ENCODE results near the gene ASB3.
"Not testable (repeated sequence)": the region's sequence is repeated elsewhere in the genome, so short reads cannot be mapped to it uniquely, and the experiment has no call there.

Gene ASB3

DNA sequence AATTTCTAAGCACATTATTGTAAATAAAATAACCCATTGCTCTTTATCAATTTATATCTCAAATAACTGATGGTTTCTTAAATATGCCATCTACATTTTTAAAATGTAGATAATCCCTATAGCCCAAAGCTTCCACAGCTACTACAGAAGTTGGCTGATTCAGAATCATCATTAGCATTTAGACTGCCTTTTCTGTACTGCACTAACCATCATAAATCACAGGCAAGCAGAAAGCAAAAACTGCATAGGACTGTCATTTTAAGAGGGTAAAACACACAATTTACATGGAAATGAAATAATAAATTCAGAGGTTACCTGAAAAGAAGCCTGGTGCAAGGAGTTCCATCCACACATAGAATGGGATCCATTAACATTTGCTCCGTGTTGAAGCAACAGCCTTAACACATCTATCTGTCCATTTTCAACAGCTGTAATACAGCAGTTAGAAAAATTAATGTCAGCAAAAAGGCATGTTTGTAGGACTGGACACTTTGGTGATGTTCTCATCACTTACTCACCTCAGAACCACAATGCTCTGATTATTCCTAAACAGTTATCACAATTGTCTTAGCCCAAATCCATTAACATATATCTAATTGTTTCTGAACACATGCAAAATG, 57.5 kb downstream of the ASB3 start:
- no peak for DNase-seq (ENCODE audit: low spot score)

DNA sequence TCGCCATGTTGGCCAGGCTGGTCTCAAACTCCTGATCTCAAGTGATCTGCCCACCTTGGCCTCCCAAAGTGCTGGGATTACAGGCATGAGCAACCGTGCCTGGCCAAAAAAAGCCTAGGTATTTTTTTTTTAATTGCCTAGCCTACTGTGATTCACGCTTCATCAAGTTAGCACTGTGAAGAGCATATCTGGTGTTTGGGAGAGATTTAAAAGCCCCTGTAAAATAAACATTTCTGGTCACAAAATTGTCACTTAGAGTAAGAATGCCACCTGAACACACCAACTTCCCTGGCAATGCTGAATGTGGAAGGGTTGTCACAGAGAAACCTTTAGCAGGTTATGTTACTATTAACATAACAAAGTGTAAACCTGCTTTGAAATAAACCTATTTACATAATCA, 58.8 kb downstream of the ASB3 start:
- DNase-seq (ENCODE audit: low spot score): no peak

DNA sequence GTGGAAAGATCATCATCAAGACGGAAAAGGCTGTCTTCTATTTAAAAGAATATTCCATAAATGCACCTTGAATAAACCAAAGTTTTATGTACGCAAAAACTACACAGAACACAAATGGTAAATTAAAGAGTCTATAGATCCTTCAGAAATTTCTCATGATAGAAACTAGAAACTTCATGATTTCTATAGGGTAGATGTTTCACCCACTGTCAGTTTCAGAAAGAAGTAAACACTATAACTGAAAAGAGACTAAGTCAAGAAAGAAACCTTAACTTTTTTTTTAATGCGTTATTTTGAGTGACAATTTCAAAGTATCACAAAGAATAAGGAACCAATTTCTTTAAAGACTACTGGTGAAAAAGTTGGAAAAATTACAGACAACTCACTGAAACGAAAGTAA, 61.1 kb downstream of the ASB3 start:
- no peak for DNase-seq (ENCODE audit: low spot score)

DNA sequence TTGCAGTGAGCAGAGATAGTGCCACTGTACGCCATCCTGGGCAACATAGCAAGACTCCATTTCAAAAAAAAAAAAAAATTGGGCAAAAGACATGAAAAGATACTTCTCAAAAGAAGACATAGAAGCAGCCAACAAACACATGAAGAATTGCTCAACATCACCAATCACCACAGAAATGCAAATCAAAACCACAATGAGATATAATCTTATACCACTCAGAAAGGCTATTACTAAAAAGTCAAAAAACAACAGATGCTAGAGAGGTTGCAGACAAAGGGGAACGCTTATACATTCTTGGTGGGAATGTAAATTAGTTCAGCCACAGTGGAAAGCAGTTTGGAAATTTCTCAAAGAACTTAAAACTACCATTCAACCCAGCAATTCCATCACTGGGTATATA, 62.2 kb downstream of the ASB3 start:
- no peak for DNase-seq (ENCODE audit: low spot score)

DNA sequence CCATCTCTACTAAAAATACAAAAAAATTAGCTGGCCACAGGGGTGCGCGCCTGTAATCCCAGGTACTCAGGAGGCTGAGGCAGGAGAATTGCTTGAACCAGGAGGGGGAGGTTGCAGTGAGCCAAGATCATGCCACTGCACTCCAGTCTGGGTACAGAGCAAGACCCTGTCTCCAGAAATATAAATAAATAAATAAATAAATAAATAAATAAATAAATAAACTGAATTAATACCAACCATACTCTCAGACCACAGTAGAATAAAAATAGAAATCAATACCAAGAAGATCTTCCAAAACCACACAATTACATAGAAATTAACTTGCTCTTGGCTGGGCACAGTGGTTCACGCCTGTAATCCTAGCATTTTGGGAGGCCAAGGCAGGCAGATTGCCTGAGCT, 65.8 kb downstream of the ASB3 start:
- not testable (repeated sequence) for DNase-seq (ENCODE audit: low spot score)

DNA sequence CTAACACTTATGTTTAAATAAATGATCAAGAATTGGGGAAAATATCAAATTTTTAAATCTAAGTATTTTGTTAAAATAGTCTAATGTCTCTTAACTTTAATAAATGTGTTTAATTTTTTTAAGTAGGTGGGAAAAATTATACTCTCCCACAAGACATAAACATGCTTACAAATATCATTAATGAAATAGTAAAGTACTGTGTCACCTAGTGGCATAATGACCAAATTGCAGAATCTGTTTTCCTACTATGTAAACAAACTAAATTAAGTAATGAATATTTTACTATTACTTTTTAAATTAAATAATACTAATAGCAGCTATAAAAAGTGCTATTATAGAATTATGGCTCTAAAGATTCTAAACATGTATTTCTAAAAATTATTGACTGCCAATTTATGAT, 71.2 kb downstream of the ASB3 start:
- peak; percentile 12 for DNase-seq (ENCODE audit: low spot score)

DNA sequence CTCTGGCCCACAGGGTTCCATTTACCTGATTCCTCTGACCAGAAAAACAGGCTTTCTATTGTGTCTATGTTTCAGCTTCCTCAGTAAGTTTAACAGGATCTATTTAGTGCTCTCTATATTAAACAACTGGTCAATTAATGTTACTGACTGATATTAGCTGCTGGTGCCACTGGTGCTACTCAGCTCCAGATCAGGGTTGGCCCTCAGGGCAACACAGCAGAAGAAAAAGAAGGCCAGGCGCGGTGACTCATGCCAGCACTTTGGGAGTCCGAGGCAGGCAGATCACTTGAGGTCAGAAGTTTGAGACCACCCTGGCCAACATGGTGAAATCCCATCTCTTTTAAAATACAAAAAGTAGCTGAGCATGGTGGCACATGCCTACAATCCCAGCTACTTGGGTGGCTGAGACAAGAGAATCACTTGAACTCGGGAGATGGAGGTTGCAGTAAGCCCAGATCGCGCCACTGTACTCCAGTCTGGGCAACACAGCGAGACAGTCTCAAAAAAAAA, 75.4 kb downstream of the ASB3 start:
- no peak for DNase-seq (ENCODE audit: low spot score)

DNA sequence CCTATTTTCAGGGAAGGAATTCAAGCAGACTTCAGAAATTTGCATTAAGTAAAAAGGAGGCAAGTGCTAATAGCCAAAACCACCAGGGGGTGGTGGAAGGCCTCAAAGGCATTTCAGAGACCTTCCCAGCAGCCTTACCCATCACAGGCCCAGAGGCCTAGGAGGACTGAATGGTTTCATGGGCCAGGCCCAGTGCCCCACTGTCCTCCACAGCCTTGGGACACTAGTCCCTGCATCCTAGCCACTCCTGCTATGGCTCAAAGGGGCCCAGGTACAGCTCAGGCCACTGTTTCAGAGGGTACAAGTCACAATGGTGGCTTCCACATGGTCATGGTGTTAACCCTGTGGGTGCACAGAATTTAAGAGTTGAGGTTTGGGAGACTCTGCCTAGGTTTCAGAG, 77.8 kb downstream of the ASB3 start:
- DNase-seq (ENCODE audit: low spot score): no peak

DNA sequence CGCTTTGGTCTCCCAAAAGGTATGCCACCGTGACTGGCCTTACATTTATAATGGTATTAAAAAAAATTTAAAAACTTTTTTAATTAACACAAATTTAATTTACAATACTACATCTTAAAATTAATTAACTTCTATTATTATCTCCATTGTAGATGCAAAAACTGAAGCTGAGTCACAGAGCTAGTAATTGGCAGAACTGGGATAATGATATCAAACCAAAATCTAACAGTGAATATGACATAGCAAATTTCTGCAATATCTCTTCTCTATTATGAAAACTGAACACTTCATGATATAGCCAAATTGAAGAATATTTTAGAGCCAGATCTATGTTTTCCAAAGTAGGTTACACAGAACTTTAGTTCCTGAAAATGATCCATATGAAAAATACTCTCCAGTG, 85.5 kb downstream of the ASB3 start:
- no peak for DNase-seq (ENCODE audit: low spot score)

DNA sequence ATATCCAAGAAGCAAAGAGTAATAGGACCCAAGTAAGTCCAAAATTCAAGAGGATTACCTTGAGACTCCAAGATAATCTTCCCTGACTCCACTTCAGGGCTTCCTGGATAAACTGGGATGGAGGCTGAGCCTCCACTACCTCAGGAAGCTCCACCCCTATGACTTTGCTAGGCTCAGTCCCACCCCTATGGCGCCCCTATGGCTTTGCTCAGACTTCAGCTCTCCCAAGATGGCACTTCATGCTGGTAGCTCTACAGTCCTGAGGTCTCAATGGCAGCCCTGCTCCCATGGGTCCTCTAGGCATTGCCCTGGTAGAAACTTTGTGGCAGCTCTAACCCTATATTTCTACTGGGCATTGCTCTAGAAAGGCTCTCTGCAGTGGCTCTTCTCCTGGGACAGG, 89.1 kb downstream of the ASB3 start:
- DNase-seq (ENCODE audit: low spot score): no peak

DNA sequence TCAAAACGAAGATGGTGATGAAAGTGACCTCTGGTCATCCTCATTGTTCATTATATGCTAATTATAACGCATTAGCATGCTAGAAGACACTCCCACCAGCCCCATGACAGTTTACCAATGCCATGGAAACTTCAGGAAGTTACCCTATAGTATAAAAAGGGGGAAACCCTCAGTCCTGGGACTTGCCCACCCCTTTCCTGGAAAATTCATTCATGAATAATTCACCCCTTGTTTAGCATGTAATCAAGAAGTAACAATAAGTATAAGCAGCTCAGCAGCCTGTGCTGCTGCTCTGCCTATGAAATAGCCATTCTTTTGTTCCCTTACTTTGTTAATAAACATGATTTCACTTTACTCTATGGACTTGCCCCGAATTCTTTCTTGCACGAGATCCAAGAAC, 89.7 kb downstream of the ASB3 start:
- DNase-seq (ENCODE audit: low spot score): no peak

DNA sequence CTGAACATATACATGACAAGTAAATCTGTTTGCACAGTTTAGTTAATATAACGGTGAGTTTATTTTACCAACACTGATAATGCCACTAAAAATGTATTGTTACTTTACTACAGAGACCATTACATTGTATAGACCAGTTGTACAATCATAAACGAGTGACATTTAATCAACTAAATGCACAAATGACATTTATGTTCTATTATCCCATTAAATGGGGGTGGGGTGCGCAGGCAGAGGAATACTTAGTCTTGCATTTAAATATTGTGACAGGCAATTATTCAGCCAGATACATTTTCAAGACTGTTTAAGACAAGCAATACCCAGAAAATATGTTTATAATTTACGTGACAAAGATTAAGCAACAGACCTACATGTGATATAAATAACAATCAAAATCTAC, 91.2 kb downstream of the ASB3 start:
- no peak for DNase-seq (ENCODE audit: low spot score)

DNA sequence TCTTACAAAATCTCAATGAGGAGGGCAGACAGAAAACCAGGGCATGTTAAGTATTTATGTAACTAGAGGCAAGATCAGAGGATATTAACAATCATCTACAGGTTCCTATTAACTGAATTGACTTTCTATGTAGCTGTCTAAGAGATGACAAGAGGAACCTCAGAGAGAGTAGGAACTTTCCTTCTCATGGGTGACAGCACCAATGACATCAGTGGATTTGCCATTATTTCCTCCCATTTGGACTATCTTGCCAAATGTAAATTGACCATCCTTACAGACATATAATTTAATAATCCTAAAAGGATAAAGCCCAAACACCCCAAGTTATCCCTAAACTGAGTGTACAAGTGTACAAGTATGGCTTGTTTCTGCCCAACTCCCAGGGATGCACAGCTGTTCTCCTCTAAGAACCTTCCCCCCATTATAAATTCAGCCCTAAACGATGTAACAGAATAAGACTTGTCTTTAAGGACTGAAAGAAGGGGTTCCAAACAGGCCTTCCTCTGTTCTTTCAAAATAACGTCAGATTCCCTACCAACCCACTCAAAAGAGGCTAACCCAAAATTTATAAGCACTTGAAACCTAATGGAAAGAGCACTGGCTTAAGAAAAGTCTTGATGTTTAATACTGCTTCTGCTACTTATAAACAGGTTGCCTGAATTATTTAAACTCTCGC, 92.5 kb downstream of the ASB3 start:
- no peak for DNase-seq (ENCODE audit: low spot score)

DNA sequence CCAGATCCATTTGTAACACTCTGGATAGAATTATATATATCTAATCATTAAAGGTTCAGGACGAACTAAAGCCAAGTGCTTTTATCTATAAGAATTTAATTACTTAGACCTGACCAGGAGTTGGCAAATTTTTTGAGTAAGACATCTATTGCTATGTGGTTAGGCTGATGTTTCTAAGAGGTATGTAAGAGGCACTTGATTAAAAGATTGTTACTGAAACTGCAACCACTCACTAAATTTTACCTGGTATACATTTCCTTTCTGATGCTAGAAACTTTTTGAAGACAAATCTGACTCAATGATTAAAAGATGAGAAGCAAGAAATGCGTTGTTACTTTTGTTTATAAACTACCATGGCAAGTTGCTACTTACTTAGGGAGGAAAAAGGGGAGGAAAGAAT, 95.9 kb downstream of the ASB3 start:
- DNase-seq (ENCODE audit: low spot score): no peak

DNA sequence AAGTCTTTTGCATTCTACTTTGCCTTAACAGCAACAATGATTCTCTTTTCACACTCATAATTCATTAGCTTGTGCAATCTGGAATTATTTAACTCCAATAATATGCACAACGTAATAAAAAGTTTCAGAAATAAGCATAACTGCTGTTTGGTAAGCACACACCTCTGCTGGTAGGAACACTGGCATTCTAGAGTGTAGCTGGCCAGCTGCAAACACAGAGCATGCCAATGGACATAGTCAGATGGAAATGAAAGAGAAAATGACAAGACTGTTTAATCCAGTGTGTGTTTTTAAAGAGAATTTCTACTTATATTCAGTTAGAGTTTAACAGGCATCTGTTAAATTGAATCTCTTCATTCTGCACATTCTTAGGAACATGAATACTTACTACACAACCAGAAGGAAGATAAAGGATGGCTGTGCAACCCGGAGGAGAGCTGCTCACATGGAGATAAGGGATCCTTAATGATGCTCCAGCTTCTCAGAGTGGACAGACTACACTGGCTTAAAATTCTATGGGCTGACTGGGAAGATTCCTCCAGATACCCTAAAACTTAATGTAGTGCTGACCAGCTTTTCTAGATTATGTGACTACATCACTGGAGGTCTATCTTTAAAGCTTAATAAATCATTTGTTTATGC, 113.8 kb downstream of the ASB3 start:
- peak; percentile 47 for DNase-seq (ENCODE audit: low spot score)

DNA sequence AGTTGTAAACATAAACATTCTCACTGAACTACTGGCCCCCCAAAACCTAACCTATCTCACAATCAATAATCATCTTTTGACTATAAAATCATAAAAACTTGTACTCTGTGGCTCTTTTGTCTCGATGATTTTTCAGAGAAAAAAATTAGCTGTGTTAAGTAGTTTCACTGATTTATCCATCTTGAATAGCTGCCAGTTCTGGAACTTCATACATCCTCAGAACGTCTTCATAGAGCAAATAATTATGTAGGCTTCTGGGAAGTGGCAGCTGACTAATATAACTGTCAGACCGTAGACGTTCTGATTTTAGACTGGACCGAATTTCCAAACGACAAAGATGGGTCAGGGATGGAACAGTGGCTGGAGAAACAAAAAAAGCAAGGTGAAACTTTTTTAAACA, 116.4 kb downstream of the ASB3 start:
- no peak for DNase-seq (ENCODE audit: low spot score)

DNA sequence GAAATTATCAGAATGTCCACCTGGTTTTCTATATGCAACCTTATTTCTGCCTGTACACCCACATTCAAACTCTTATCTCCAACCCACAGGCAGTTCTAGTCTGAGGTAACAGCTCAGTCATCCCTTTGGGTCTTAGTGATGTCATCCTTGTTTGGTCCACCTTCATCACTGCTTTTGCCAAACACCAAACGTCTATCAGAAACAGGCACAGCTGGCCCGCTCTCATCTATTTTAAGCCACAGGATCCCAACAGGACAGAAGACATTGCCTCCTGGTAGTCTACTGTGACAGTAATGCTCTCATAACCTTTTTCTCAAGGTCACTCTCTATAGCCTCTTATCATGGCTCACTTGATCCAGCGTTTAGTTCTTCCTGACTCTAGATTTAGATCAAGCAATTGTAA, 118.1 kb downstream of the ASB3 start:
- DNase-seq (ENCODE audit: low spot score): no peak

DNA sequence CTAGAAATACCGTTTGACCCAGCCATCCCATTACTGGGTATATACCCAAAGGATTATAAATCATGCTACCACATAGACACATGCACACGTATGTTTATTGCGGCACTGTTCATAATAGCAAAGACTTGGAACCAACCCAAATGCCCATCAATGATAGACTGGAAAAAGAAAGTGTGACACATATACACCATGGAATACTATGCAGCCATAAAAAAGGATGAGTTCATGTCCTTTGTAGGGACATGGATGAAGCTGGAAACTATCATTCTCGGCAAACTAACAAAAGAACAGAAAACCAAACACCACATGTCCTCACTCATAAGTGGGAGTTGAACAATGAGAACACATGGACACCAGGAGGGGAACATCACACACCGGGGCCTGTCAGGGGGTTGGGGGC, 119.6 kb downstream of the ASB3 start:
- not testable (repeated sequence) for DNase-seq (ENCODE audit: low spot score)

DNA sequence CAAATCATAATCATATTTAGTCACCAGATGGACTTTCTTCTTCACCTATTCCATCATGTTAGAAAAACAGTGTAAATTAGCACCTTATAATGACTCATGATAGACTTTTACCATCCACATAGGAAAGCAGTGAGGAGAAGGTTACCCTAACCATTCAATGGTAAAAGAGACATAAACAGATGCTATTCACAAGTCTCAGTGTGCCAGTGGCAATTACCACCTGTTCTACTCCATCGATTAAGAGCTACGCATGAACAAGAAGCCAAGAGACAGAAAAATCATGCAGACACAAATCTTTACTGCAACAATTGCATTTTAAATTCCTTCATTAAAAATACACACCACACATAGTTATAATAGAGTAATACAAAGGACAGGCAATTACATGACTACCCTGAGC, 125.9 kb downstream of the ASB3 start:
- no peak for DNase-seq (ENCODE audit: low spot score)

DNA sequence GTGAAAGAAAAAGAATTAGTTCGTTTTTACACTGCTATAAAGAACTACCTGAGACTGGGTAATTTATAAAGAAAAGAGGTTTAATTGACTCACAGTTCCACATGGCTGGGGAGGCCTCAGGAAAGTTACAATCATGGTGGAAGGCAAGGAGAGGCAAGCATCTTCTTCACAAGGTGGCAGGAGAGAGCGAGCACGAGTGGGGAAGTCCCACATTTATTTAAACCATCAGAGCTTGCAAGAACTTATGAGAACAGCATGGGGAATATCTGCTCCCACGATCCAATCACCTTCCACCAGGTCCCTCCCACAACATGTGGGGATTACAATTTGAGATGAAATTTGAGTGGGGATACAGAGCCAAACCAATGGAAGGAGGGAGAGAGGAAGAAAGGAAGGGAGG, 128.3 kb downstream of the ASB3 start:
- not testable (repeated sequence) for DNase-seq (ENCODE audit: low spot score)

DNA sequence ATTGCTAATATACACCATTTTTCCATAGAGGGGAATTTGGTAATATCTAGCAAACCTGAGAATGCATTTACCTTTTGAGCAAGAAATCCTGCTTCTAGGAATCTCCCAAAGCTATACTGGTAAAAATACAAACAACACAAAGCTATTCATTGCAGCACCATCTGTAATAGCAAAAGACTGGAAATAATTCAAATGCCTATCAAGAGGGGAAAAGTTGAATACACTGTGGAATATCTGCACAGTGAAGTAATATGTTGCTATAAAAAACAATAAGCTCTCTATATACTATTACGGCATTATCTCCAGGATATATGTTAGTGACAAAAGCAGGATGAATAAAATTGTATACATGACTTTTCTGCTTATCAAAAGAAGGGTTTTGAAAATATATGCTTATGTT, 131.5 kb downstream of the ASB3 start:
- DNase-seq (ENCODE audit: low spot score): no peak

DNA sequence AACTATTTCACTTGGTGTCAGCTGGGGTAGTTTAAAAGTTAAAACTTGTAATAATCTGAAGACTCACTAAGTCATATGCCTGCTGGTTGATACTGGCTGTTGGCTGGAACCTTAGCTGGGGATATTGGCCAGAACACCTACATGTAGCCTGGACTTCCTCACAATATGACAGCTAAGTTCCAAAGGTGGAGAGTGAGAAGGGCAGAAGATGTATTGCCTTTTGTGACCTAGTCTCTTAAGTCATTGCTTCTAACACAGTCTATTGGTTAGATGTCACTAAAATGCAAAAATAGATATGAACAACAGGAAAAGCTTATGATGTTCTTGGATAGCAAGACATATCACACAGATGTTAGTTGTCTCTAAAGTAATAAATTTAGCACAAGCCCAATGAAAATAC, 132.4 kb downstream of the ASB3 start:
- DNase-seq (ENCODE audit: low spot score): no peak

DNA sequence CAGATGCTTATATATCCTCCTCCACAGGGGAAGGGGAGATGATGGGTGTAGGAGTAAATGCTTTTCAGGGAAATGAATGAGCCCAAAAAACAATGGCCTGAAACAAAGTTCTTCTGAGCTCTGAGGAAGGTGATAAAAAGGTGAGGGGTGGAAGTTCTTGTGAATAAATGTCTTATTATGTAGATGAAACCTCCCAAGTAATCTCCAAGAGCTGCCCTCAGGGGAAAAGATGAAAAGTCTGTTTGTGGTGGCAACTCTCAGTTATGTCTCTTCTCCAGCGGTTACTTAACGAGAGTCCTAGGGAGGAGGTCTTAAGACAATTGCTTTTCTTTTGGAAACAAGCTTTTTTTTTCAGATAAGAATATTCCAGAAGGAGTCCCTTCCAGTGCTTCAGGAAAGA, 134.6 kb downstream of the ASB3 start:
- no peak for DNase-seq (ENCODE audit: low spot score)

DNA sequence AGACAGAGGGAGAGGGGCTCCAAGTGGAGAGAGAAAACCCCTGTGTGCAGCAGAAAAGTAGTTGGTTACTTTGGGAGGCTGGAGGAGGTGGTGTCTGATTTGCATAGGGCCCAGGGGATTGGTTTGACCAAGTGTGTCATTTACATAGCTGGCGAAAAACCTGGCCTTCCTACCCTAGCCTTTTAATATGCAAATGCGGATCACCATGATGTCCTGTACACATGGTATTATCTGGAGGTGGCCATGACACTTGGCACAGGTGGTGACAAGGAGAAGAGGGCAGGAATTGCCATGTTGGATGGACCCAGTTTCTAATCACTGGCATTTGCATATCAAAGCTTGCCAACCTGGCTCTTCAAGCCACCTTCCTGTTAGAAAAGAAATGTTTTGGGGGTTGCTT, 140.0 kb downstream of the ASB3 start:
- no peak for DNase-seq (ENCODE audit: low spot score)
